Mucosa of stomach (tissue), 1 donor: ENCODE data around the gene SCYL3.

Source experiments
- H3K27me3 ChIP-seq: one replicate; pipeline ENCODE4 v1.7.0; 2013; ENCODE audit warnings: mild to moderate bottlenecking, low read length; ENCODE audit not compliant: control insufficient read depth, insufficient read depth
- H3K36me3 ChIP-seq: one replicate; pipeline ENCODE4 v1.7.0; 2013; ENCODE audit warnings: low read length; ENCODE audit not compliant: control insufficient read depth, insufficient read depth
- H3K4me1 ChIP-seq: one replicate; pipeline ENCODE4 v1.7.0; 2013; ENCODE audit warnings: mild to moderate bottlenecking, low read length; ENCODE audit not compliant: control insufficient read depth, insufficient read depth
- H3K4me3 ChIP-seq: one replicate; pipeline ENCODE4 v1.7.0; 2013; ENCODE audit warnings: low read length
- H3K9ac ChIP-seq: one replicate; pipeline ENCODE4 v1.7.0; 2013; ENCODE audit warnings: mild to moderate bottlenecking, low read length, moderate library complexity
- H3K9me3 ChIP-seq: one replicate; pipeline ENCODE4 v1.7.0; 2013; ENCODE audit warnings: mild to moderate bottlenecking, low read length, moderate library complexity; ENCODE audit not compliant: control insufficient read depth
- donor health status: Pancreatic carcinoma.

SCYL3 gene

DNA sequence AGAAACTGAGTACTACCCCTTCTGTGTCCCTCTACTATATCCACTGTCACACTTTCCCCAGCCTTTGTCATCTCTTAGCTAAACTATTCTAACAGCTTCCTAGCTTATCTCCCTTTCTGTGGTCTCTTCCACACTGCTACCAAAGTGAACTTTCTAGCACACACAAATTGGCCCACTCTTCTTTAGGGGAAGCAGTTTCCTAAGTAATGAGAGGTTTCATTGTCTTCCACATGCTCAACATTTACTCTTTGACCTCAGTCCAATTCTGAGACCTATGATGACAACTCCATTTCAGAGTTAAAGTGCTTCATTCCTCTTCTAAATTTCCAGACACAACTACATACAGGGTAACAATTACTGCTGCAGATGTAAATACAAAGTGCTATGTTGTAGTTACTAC, 32.9 kb downstream of the SCYL3 start:
- H3K9ac ChIP-seq: no peak overlapping the region
- peaks cover 4% of the 10 kb centered on the region for H3K36me3 ChIP-seq
- no peak overlapping the region for H3K4me3 ChIP-seq
- no peaks in the 10 kb centered on the region for H3K27me3 ChIP-seq
- H3K4me1 ChIP-seq: no peaks in the 10 kb centered on the region
- H3K9me3 ChIP-seq: no peaks in the 10 kb centered on the region

- Histone ChIP-seq H3K9me3 (no peaks in the 10 kb centered on the region), H3K9ac (no peak overlapping the region), H3K4me3 (no peak overlapping the region), H3K36me3 (peaks cover 4% of the 10 kb centered on the region), H3K4me1 (no peaks in the 10 kb centered on the region), H3K27me3 (no peaks in the 10 kb centered on the region)
Measured at GRCh38 chr1:169860187-169860586, 33.5 kb downstream of the SCYL3 start.

GRCh38 chr1:169859001-169859400, 34.7 kb downstream of the SCYL3 start:
- Histone ChIP-seq H3K4me3 (no peak overlapping the region), H3K27me3 (no peaks in the 10 kb centered on the region), H3K9me3 (no peaks in the 10 kb centered on the region), H3K4me1 (no peaks in the 10 kb centered on the region), H3K9ac (no peak overlapping the region), H3K36me3 (peaks cover 4% of the 10 kb centered on the region)

DNA sequence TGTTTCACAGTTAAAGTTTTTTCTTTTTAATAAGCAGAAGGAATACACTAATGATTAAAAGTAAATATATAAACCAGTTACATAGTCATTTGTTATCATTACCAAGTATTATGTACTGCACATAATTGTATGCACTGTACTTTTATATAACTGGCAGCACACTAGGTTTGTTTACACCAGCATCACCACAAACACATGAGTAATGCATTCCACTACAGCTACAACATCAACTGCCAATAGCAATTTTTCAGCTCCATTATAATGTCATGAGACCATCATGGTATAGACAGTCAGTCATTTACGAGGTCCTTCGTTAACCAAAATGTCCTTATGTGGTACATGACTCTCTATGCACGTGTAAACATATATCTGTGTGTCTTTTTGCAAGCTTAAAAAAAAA, 35.2 kb downstream of the SCYL3 start:
- H3K4me1 ChIP-seq: no peaks in the 10 kb centered on the region
- no peak overlapping the region for H3K4me3 ChIP-seq
- peaks cover 4% of the 10 kb centered on the region for H3K36me3 ChIP-seq
- H3K9ac ChIP-seq: no peak overlapping the region
- H3K9me3 ChIP-seq: no peaks in the 10 kb centered on the region
- no peaks in the 10 kb centered on the region for H3K27me3 ChIP-seq

GRCh38 chr1:169853341-169853740, 40.4 kb downstream of the SCYL3 start:
- Histone ChIP-seq H3K36me3 (no peaks in the 10 kb centered on the region), H3K4me1 (no peaks in the 10 kb centered on the region), H3K9me3 (no peaks in the 10 kb centered on the region), H3K9ac (no peak overlapping the region), H3K4me3 (no peak overlapping the region), H3K27me3 (no peaks in the 10 kb centered on the region)

DNA sequence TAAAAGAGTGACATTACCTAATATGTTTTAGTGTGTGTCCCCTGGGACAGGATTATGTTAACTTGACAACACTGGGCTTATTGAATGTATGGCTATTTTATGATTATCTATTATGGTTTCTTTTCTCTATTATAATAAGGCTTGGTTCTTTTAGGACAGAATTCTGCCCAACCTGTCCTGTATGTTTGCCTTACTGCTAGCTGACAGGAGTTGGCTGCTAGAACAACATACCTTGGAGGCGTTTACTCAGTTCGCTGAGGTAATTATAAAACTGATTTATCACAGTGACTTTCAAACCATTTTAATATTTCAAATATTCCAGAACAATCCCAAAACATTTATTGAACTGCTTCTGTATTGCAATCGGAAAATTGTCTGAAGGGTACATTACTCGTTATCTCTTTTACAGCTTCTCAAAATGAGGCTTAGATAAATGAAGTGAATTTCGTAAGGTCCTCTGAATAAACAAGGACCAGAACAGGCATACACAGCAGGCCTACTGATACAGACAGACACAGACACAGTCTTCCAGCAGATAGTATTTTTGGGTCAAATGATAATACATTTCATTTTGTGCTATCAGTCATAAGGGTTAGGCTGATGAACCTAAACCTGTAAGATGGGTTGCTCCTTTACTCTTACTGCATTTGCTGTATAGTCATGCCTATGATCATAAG, 44.2 kb downstream of the SCYL3 start:
- no peaks in the 10 kb centered on the region for H3K36me3 ChIP-seq
- H3K4me1 ChIP-seq: no peaks in the 10 kb centered on the region

GRCh38 chr1:169848456-169848855, 45.2 kb downstream of the SCYL3 start:
- Histone ChIP-seq H3K9me3 (no peaks in the 10 kb centered on the region), H3K4me3 (no peak overlapping the region), H3K4me1 (no peaks in the 10 kb centered on the region), H3K27me3 (no peaks in the 10 kb centered on the region), H3K9ac (no peak overlapping the region), H3K36me3 (no peaks in the 10 kb centered on the region)

More for the DNA sequence above, 44.2 kb downstream of the SCYL3 start:
- Histone ChIP-seq H3K9ac (no peak overlapping the region), H3K27me3 (no peaks in the 10 kb centered on the region), H3K4me3 (no peak overlapping the region), H3K9me3 (no peaks in the 10 kb centered on the region)

GRCh38 chr1:169844941-169845608, 48.6 kb downstream of the SCYL3 start:
- no peaks in the 10 kb centered on the region for H3K9me3 ChIP-seq
- H3K36me3 ChIP-seq: no peaks in the 10 kb centered on the region
- no peaks in the 10 kb centered on the region for H3K27me3 ChIP-seq
- no peak overlapping the region for H3K4me3 ChIP-seq
- H3K9ac ChIP-seq: no peak overlapping the region
- no peaks in the 10 kb centered on the region for H3K4me1 ChIP-seq

- no peaks in the 10 kb centered on the region for H3K27me3 ChIP-seq
- H3K36me3 ChIP-seq: no peaks in the 10 kb centered on the region
- no peaks in the 10 kb centered on the region for H3K9me3 ChIP-seq
- H3K4me3 ChIP-seq: no peak overlapping the region
- H3K4me1 ChIP-seq: no peaks in the 10 kb centered on the region
- H3K9ac ChIP-seq: no peak overlapping the region
Measured at GRCh38 chr1:169838942-169839341, 54.8 kb downstream of the SCYL3 start.

GRCh38 chr1:169836198-169836597, 57.5 kb downstream of the SCYL3 start:
- Histone ChIP-seq H3K36me3 (no peaks in the 10 kb centered on the region), H3K27me3 (no peaks in the 10 kb centered on the region), H3K9ac (no peak overlapping the region), H3K4me1 (no peaks in the 10 kb centered on the region), H3K9me3 (no peaks in the 10 kb centered on the region), H3K4me3 (no peak overlapping the region)

- Histone ChIP-seq H3K36me3 (no peaks in the 10 kb centered on the region), H3K4me3 (no peak overlapping the region), H3K9ac (no peak overlapping the region), H3K27me3 (no peaks in the 10 kb centered on the region), H3K4me1 (no peaks in the 10 kb centered on the region), H3K9me3 (no peaks in the 10 kb centered on the region)
Measured at GRCh38 chr1:169835647-169836046, 58.0 kb downstream of the SCYL3 start.

- no peaks in the 10 kb centered on the region for H3K36me3 ChIP-seq
- H3K27me3 ChIP-seq: no peaks in the 10 kb centered on the region
- H3K9me3 ChIP-seq: no peaks in the 10 kb centered on the region
- H3K9ac ChIP-seq: no peak overlapping the region
- H3K4me1 ChIP-seq: no peaks in the 10 kb centered on the region
- no peak overlapping the region for H3K4me3 ChIP-seq
Measured at GRCh38 chr1:169834869-169835268, 58.8 kb downstream of the SCYL3 start.
